Prostate gland (tissue), 2 donors: ENCODE measurements around the gene KREMEN1.

Source experiments
- POLR2A ChIP-seq: fragments of 450-650 bp; IDR thresholded peaks from one replicate; pipeline ENCODE4 v1.6.1; 2016; ENCODE audit warnings: antibody characterized with exemption, mild to moderate bottlenecking
- TF ChIP-seq, protein P1 (sequence below), 4 experiments: fragments of 200-600 bp in 2 of 4; fragments of 450-650 bp in 2 of 4; sonication (generic) in 2 of 4; IDR thresholded peaks; 1 replicate in 3 of 4; 2 replicates in 1 of 4; pipeline ENCODE4 v1.5.1; 2016 to 2019; ENCODE audit warnings: antibody characterized with exemption in 4 of 4, mild to moderate bottlenecking in 2 of 4, moderate library complexity in 2 of 4

DNA sequence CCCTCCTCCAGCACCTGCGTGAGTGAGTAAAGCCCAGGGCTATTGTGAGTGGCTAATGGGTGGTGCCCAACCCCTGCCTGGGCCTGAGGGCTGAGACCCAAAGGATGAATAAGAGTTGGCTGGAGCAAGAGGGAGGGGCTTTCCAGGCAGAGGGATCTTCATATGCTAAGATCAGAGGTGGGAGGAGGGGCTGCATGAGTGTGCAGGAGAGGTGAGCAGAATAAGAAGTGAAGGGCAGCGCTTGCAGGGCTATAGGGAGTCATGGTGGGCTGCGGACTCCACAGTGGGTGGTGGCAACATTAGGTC, 136.7 kb downstream of the KREMEN1 start:
- no peak for TF ChIP-seq POLR2A
- TF ChIP-seq, protein P1, sequence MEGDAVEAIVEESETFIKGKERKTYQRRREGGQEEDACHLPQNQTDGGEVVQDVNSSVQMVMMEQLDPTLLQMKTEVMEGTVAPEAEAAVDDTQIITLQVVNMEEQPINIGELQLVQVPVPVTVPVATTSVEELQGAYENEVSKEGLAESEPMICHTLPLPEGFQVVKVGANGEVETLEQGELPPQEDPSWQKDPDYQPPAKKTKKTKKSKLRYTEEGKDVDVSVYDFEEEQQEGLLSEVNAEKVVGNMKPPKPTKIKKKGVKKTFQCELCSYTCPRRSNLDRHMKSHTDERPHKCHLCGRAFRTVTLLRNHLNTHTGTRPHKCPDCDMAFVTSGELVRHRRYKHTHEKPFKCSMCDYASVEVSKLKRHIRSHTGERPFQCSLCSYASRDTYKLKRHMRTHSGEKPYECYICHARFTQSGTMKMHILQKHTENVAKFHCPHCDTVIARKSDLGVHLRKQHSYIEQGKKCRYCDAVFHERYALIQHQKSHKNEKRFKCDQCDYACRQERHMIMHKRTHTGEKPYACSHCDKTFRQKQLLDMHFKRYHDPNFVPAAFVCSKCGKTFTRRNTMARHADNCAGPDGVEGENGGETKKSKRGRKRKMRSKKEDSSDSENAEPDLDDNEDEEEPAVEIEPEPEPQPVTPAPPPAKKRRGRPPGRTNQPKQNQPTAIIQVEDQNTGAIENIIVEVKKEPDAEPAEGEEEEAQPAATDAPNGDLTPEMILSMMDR (IDR thresholded peaks at IDR 0.05): no peak
